Kidney (tissue), 14 donors: ENCODE results near the gene POU3F1. TPM values are rescaled to one million over a fixed set of nuclear protein-coding genes. Genes with fewer than 3 reads are reported as not detected.

Source experiments
- DNase-seq, 5 donors: peaks; one replicate each; pipeline ENCODE4 v3.0.0-alpha.2; 2013 to 2020
- FAIRE-seq: peaks from 2 replicates; lab custom pipeline; 2012; peaks lifted over from hg19 to GRCh38; lab: Jason Lieb, UNC
- H3K27ac ChIP-seq, 2 donors: one replicate each; pipeline ENCODE4 v1.7.0; 2013; ENCODE audit warnings: low read depth in 2 of 2, low read length in 2 of 2, inconsistent platforms in 1 of 2
- H3K27me3 ChIP-seq: one replicate; pipeline ENCODE4 v1.7.1; 2013; ENCODE audit warnings: low read length, inconsistent platforms; ENCODE audit not compliant: control insufficient read depth, insufficient read depth
- H3K36me3 ChIP-seq, 3 donors: one replicate each; pipeline versions ENCODE4 v1.7.0 to v1.7.1; 2013; ENCODE audit warnings: low read length in 3 of 3, control low read depth in 1 of 3, inconsistent platforms in 1 of 3; ENCODE audit not compliant: insufficient read depth in 3 of 3, control insufficient read depth in 2 of 3
- H3K4me1 ChIP-seq, 3 donors: one replicate each; pipeline versions ENCODE4 v1.7.0 to v1.7.1; 2013; ENCODE audit warnings: low read length in 3 of 3, inconsistent platforms in 1 of 3, low read depth in 1 of 3; ENCODE audit not compliant: control insufficient read depth in 2 of 3, insufficient read depth in 2 of 3
- H3K4me3 ChIP-seq, 3 donors: one replicate each; pipeline versions ENCODE4 v1.7.0 to v1.8.1; 2013; ENCODE audit warnings: low read length in 3 of 3, control low read depth in 1 of 3, inconsistent platforms in 1 of 3
- H3K9ac ChIP-seq, 3 donors: one replicate each; pipeline versions ENCODE4 v1.7.0 to v1.7.1; 2013; ENCODE audit warnings: low read length in 3 of 3, control low read depth in 1 of 3, inconsistent platforms in 1 of 3
- H3K9me3 ChIP-seq, 3 donors: one replicate each; pipeline versions ENCODE4 v1.7.0 to v1.7.1; 2013; ENCODE audit warnings: low read length in 3 of 3, control low read depth in 1 of 3, inconsistent platforms in 1 of 3; ENCODE audit not compliant: control insufficient read depth in 2 of 3, insufficient read depth in 1 of 3
- intact Hi-C: fragments of 100-400 bp; cut with DNase I; formaldehyde crosslinking; loops from one replicate; pipeline ENCODE4 v1.11.1; 2022
- polyA plus RNA-seq: library from polyadenylated mRNA; stranded (reverse); fragments of 350-450 nt; fragmentation: Illumina TruSeq; extraction: RNeasy Lipid Tissue Mini Kit (QIAGEN cat#74804); gene quantifications from one replicate; pipeline ENCODE4 v1.2.3, GENCODE V29; 2014; ENCODE audit warnings: low read depth, low replicate concordance; ENCODE audit not compliant: insufficient read depth
- total RNA-seq: library from RNA; stranded (reverse); fragmentation: NEBNext Ultra II Directional; extraction: Animal tissue kit (Norgen Biotek cat#: 25700); gene quantifications from one replicate; pipeline ENCODE4 v1.2.1, GENCODE V29; 2021
- TF ChIP-seq, protein P1 (sequence below): IDR thresholded peaks from 3 replicates; pipeline ENCODE4 v1.5.1; 2012; ENCODE audit warnings: mild to moderate bottlenecking, moderate library complexity, borderline replicate concordance; ENCODE audit not compliant: insufficient read depth; ENCODE audit errors: extremely low read depth
- donor health status: control.
- donor health status: control.
- donor health status: control.
- donor health status: control.
- donor health status: control.
- donor health status: DM: yes; HTN: yes; CAD: no.
- donor health status: Normal renal cell carcinoma (clear cell type).

Gene POU3F1
- total and polyA plus RNA-seq, 2 donors from 2014 or later, result not detected

DNA sequence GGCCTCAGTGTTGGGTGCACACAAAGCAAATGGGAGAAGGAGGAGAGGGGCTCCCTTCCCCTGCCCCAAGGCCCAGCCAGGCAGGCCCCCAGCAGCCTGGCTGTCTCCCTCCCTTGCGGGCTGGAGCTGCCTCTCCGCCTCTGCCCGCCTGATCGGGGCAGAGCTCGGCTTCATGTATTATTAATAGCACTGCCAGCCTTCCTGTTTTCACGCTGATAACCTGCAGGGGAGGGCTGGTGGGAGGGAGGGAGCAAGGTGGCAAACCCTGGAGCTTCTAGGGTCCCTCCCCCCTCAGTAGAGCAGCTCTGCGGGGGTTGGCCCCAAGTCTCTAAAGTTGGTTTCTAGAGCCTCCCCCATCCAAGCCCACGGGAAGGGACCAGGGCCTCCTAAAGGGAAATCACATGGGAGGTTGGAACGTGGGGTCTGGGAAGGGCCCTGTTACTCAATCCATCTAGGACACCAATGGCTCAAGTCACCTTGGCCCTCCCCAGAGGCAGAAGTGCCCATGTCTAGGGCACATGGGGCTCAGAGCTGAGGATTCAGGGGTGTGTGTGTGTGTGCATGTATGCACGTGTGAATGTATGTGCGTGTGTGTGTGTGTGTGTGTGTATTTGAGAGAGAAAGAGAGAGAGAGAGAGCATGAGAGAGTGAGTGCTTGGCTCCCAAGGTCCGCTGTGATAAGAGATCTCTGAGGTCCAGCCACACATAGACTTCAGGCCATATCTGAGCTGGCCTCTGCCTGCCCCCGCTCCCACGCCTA lies 21.8 kb upstream of the POU3F1 start:
- no peak for FAIRE-seq
- Histone ChIP-seq H3K9me3 (no peaks in the 10 kb centered on the region), H3K36me3 (no peaks in the 10 kb centered on the region), H3K27me3 (peaks cover 2% of the 10 kb centered on the region), H3K4me1 (no peaks in the 10 kb centered on the region), H3K4me3 (no peak overlapping the region), H3K27ac (no peak overlapping the region), H3K9ac (no peak overlapping the region)
- TF ChIP-seq, protein P1, sequence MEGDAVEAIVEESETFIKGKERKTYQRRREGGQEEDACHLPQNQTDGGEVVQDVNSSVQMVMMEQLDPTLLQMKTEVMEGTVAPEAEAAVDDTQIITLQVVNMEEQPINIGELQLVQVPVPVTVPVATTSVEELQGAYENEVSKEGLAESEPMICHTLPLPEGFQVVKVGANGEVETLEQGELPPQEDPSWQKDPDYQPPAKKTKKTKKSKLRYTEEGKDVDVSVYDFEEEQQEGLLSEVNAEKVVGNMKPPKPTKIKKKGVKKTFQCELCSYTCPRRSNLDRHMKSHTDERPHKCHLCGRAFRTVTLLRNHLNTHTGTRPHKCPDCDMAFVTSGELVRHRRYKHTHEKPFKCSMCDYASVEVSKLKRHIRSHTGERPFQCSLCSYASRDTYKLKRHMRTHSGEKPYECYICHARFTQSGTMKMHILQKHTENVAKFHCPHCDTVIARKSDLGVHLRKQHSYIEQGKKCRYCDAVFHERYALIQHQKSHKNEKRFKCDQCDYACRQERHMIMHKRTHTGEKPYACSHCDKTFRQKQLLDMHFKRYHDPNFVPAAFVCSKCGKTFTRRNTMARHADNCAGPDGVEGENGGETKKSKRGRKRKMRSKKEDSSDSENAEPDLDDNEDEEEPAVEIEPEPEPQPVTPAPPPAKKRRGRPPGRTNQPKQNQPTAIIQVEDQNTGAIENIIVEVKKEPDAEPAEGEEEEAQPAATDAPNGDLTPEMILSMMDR, result no peak
- intact Hi-C loops, result no loop called here
- DNase-seq, result no peak

GRCh38 chr1:38064197-38064903 lies 17.8 kb upstream of the POU3F1 start:
- Histone ChIP-seq H3K27ac (no peak overlapping the region), H3K27me3 (no peaks in the 10 kb centered on the region), H3K4me3 (no peak overlapping the region), H3K9me3 (no peaks in the 10 kb centered on the region), H3K9ac (no peak overlapping the region), H3K36me3 (no peaks in the 10 kb centered on the region), H3K4me1 (no peaks in the 10 kb centered on the region)
- FAIRE-seq (no peak), DNase-seq (no peak)
- intact Hi-C loops, result no loop called here
- TF ChIP-seq, protein P1, result no peak

GRCh38 chr1:38063616-38064015 lies 17.0 kb upstream of the POU3F1 start:
- intact Hi-C loops, result no loop called here
- TF ChIP-seq, protein P1, result no peak
- no peak for FAIRE-seq
- H3K36me3 ChIP-seq, result no peaks in the 10 kb centered on the region
- H3K9ac ChIP-seq, result no peak overlapping the region
- H3K27ac ChIP-seq, result no peak overlapping the region
- H3K4me1 ChIP-seq, result no peaks in the 10 kb centered on the region
- no peak for DNase-seq
- H3K9me3 ChIP-seq, result no peaks in the 10 kb centered on the region
- no peaks in the 10 kb centered on the region for H3K27me3 ChIP-seq
- no peak overlapping the region for H3K4me3 ChIP-seq
